Lower lobe of right lung (tissue), 2 donors: Measurements from ENCODE around the gene GRIK2. TPM values are rescaled to one million over a fixed set of nuclear protein-coding genes. Genes with fewer than 3 reads are reported as not detected.

Experiments used
- ATAC-seq, 2 donors: fragments of 200-7000 bp; cut with Tn5 transposase; one replicate each; pipeline ENCODE4 v1.9.1; 2020 to 2022; ENCODE audit warnings: mild to moderate bottlenecking in 2 of 2, moderate library complexity in 2 of 2
- DNase-seq: peaks from one replicate; pipeline ENCODE4 v3.0.0-alpha.2; 2020
- H3K27ac ChIP-seq: fragments of 200-600 bp; one replicate; pipeline ENCODE4 v1.8.0; 2022
- H3K27me3 ChIP-seq: fragments of 200-600 bp; one replicate; pipeline ENCODE4 v1.8.0; 2022; ENCODE audit warnings: low read depth
- H3K36me3 ChIP-seq: fragments of 200-600 bp; one replicate; pipeline ENCODE4 v1.8.0; 2022; ENCODE audit warnings: mild to moderate bottlenecking
- H3K4me1 ChIP-seq: fragments of 200-600 bp; one replicate; pipeline ENCODE4 v1.8.0; 2022
- H3K4me3 ChIP-seq: fragments of 200-600 bp; one replicate; pipeline ENCODE4 v1.8.0; 2022; ENCODE audit warnings: mild to moderate bottlenecking
- H3K9me3 ChIP-seq: fragments of 200-600 bp; one replicate; pipeline ENCODE4 v1.8.0; 2022
- intact Hi-C: fragments of 100-400 bp; cut with DNase I; formaldehyde crosslinking; loops from one replicate; pipeline ENCODE4 v1.11.0; 2022
- total RNA-seq: library from RNA; stranded (reverse); fragmentation: NEBNext Ultra II Directional; extraction: Animal tissue kit (Norgen Biotek cat#: 25700); gene quantifications from one replicate; pipeline ENCODE4 v1.2.1, GENCODE V29; 2021
- TF ChIP-seq, protein P1 (sequence below): fragments of 200-600 bp; IDR thresholded peaks from one replicate; pipeline ENCODE4 v1.8.0; 2022; ENCODE audit warnings: antibody characterized with exemption, mild to moderate bottlenecking
- donor health status: DM: no; HTN: yes; CAD: no; lungs with severe emphysema.

The GRIK2 gene
- total RNA-seq, 1 donor from 2014 or later: 0.62 TPM

DNA sequence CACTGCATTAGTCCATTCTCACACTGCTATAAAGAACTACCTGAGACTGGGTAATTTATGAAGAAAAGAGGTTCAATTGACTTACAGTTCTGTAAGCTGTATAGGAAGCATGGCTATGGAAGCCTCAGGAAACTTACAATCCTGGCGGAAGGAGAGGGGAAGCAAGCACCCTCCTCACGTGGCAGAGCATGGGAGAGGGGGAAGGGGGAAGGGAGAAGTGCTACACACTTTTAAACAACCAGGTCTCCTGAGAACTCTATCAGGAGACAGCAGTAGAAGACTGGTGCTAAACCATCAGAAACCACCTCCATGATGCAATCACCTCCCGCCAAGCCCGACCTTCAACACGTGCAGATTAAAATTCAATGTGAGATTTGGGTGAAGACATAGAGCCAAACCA, 494.0 kb downstream of the GRIK2 start:
- no peak for ATAC-seq
- no peaks in the 10 kb centered on the region for H3K9me3 ChIP-seq
- H3K4me3 ChIP-seq: no peak overlapping the region
- no peaks in the 10 kb centered on the region for H3K27me3 ChIP-seq
- H3K4me1 ChIP-seq: no peaks in the 10 kb centered on the region
- TF ChIP-seq, protein P1, sequence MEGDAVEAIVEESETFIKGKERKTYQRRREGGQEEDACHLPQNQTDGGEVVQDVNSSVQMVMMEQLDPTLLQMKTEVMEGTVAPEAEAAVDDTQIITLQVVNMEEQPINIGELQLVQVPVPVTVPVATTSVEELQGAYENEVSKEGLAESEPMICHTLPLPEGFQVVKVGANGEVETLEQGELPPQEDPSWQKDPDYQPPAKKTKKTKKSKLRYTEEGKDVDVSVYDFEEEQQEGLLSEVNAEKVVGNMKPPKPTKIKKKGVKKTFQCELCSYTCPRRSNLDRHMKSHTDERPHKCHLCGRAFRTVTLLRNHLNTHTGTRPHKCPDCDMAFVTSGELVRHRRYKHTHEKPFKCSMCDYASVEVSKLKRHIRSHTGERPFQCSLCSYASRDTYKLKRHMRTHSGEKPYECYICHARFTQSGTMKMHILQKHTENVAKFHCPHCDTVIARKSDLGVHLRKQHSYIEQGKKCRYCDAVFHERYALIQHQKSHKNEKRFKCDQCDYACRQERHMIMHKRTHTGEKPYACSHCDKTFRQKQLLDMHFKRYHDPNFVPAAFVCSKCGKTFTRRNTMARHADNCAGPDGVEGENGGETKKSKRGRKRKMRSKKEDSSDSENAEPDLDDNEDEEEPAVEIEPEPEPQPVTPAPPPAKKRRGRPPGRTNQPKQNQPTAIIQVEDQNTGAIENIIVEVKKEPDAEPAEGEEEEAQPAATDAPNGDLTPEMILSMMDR: no peak
- intact Hi-C loops: no loop called here
- no peak for DNase-seq
- no peak overlapping the region for H3K27ac ChIP-seq
- H3K36me3 ChIP-seq: no peaks in the 10 kb centered on the region

DNA sequence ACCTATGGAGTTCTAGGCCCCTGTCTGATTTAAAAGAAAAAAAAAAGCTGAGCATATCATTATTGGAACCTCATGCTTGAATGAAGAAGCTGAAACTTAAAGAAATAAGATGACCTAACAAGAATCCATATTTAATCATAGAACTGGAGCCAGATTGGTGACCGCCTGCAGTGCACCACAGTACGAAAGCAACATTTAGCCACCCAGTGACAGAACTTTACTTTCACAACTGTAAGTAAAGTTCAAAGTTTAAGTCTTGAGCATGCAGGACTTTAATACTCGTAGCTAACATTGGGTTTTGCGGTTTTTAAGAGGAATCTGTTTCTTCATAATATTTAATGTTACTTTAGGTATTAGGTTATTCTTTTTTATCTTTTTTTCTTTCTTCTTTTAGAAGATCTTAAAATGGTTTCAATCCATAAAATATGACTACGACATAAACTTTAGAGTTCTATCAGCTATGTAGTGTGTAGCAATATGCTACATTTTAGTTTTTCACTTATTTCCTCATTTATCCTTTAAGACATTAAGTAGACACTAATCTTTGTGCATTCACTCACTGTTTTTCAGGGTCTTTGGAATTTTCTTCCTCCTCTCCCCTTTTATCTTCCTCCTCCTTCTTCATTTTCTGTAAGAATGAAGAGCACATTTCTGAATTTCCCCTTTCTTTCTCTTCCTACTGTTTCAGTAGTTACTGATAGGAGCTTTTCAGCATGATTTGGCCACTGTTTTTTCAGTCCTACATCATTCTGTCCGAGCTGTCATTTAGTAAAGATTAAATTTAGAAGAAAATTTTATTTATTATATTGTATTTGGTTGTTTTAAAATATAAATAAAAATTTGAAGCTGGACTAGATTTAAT, 514.1 kb downstream of the GRIK2 start:
- ATAC-seq (no peak), DNase-seq (no peak)
- no peaks in the 10 kb centered on the region for H3K27me3 ChIP-seq
- H3K27ac ChIP-seq: no peak overlapping the region
- TF ChIP-seq, protein P1: no peak
- H3K9me3 ChIP-seq: no peaks in the 10 kb centered on the region
- no peaks in the 10 kb centered on the region for H3K4me1 ChIP-seq
- H3K36me3 ChIP-seq: no peaks in the 10 kb centered on the region
- intact Hi-C loops: no loop called here
- H3K4me3 ChIP-seq: no peak overlapping the region

DNA sequence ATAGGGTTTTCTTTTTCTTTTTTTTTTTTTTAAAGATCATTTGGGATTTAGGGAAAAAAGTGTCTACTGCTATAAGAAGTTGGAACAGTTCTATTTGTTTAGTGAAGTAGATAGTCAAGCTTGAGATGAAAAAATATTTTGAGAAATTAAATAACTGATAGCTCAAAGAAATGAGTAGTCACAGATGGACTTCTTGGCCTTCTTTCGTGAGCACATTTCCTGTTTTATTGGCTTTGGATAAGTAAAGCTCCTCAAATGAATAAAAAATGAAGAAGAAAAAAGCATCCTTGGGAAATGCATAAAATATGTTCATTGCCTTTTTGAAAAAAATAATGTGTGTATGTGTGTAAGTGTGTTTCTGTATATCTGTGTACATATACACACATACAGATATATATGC, 515.9 kb downstream of the GRIK2 start:
- Histone ChIP-seq H3K27me3 (no peaks in the 10 kb centered on the region), H3K9me3 (no peaks in the 10 kb centered on the region), H3K27ac (no peak overlapping the region), H3K36me3 (no peaks in the 10 kb centered on the region), H3K4me3 (no peak overlapping the region), H3K4me1 (no peaks in the 10 kb centered on the region)
- intact Hi-C loops: no loop called here
- no peak for DNase-seq
- TF ChIP-seq, protein P1: no peak
- ATAC-seq: no peak

DNA sequence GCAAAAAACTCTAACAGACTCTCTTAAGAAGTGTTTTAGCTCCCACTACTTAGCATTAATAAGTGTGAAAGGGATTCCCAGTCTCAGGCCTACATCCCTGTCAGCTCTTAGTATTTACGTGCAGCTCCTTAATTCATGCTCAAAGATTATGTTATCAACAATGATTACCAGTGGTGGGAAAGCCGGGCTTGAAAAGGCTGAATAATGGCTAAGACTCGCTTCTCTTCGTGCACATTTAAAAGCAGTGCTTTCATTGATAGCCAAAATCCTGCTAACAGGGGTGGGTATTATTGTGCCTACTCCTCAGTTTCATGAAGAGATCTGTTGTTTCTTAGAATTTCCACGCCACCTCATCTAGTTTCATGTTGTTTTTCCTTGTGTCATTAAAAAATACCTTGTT, 518.8 kb downstream of the GRIK2 start:
- Histone ChIP-seq H3K9me3 (no peaks in the 10 kb centered on the region), H3K27me3 (no peaks in the 10 kb centered on the region), H3K4me3 (no peak overlapping the region), H3K27ac (no peak overlapping the region), H3K4me1 (no peaks in the 10 kb centered on the region), H3K36me3 (no peaks in the 10 kb centered on the region)
- no peak for DNase-seq
- intact Hi-C loops: no loop called here
- no peak for ATAC-seq
- TF ChIP-seq, protein P1: no peak

DNA sequence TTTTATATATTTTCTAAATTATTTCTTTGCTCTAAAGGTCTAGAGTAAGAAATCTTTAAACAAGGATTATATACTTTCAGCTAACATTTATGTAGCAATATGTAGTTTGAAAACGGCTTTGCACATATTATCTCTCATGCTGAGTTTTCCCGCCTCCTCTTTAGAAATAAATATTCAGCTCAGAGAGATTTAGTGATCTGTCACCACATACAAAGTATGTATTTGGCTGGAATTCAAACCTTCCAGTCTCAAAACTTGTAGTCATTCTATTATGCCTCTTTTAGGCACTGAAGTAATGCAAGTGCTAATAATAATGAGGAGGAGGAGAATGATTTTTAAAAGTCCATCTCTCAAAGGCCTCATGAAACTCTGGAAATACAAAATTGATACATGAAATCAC, 525.0 kb downstream of the GRIK2 start:
- ATAC-seq: no peak

More for the DNA sequence above, 525.0 kb downstream of the GRIK2 start:
- intact Hi-C loops: no loop called here
- no peaks in the 10 kb centered on the region for H3K27me3 ChIP-seq
- no peaks in the 10 kb centered on the region for H3K36me3 ChIP-seq
- H3K4me3 ChIP-seq: no peak overlapping the region
- TF ChIP-seq, protein P1: no peak
- no peaks in the 10 kb centered on the region for H3K4me1 ChIP-seq
- DNase-seq: no peak
- H3K27ac ChIP-seq: no peak overlapping the region
- H3K9me3 ChIP-seq: no peaks in the 10 kb centered on the region
